ENCODE data around the gene PLEKHG5.
A peak's percentile ranks its signal among the peaks of the same experiment; 100 is the strongest.
"Not testable (repeated sequence)": the region's sequence is repeated elsewhere in the genome, so short reads cannot be mapped to it uniquely, and the experiment has no call there.

The PLEKHG5 gene

GRCh38 chr1:6446665-6447015 is 44.8 kb downstream of the PLEKHG5 start:
- H3K27ac ChIP-seq (ENCODE audit: low read length) = no peak overlapping the region
- no peaks in the 10 kb centered on the region for H3K27me3 ChIP-seq (ENCODE audit: control insufficient read depth, insufficient read depth, low read length)
- no peak for DNase-seq (ENCODE audit: low read depth, low spot score)
- peak overlapping the region; percentile 22; the same call in 1 of the 2 replicates for H3K4me3 ChIP-seq (ENCODE audit: low read length)
- no CpG with 5 or more reads among the region's 4 CpGs for WGBS (ENCODE audit: insufficient coverage, insufficient read length)
- H3K4me1 ChIP-seq (ENCODE audit: control insufficient read depth, insufficient read depth, low read length) = peaks cover 10% of the 10 kb centered on the region; the same call in 1 of the 2 replicates
- no peaks in the 10 kb centered on the region for H3K36me3 ChIP-seq (ENCODE audit: control insufficient read depth, insufficient read depth, low read length)
- no peaks in the 10 kb centered on the region for H3K9me3 ChIP-seq (ENCODE audit: control insufficient read depth, insufficient read depth, low read length)

DNA sequence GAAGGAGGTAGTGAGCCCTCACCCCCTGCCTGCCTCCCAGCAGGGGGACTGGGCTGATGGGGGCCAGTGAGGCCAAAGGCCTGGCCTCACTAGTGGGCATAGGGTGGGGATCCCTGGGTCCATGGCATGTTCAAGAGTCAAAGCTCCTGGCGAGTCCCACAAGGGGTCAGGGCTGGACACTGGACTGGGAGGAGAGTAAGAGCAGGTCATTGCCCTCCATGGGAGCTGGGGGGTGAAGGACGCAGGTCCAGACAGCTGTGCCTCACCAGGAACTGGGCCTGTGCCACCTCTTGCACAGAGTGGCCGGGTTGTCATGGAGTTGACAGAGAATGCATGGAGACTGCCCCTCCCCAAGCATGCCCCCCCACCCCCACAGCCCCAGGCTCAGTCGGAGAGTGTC is 45.5 kb downstream of the PLEKHG5 start:
- peaks cover 13% of the 10 kb centered on the region for H3K4me1 ChIP-seq (ENCODE audit: control insufficient read depth, insufficient read depth, low read length)
- H3K27me3 ChIP-seq (ENCODE audit: control insufficient read depth, insufficient read depth, low read length); DNase-seq (ENCODE audit: low read depth, low spot score): not testable (repeated sequence)

DNA sequence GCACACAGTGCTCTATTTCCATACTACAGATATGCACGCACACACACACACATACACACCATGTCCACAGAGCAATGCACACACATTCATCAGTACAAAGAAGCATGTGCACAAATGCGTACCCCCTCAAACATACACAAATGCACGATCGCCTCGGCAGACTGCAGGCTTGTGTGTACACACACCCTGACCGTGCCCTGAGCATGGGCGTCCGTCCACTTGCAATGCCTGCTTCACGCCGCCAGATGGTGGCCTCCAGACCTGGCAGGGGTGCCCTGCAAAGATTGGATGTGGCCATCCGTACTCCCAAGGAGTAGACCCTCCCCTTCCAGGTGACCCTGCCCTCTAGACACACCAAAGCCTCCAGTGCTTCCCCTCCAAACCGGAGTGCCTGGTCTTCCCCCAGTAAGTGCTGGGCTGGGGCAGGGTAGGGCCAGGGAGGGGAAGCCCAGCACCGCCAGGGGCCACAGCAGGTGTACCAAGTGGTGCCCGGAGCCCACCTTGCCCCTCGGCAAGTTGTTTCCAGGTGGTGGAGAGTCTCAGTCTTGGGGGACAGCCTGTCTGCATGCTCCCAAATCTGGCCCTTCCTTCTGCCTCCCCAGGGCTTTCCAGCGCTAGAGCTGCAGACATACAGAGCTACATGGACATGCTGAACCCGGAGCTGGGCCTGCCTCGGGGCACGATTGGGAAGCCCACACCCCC is 46.3 kb downstream of the PLEKHG5 start:
- H3K4me1 ChIP-seq (ENCODE audit: control insufficient read depth, insufficient read depth, low read length) = peaks cover 14% of the 10 kb centered on the region
- no peaks in the 10 kb centered on the region for H3K9me3 ChIP-seq (ENCODE audit: control insufficient read depth, insufficient read depth, low read length)
- no peak for DNase-seq (ENCODE audit: low read depth, low spot score)
- no peak overlapping the region for H3K4me3 ChIP-seq (ENCODE audit: low read length)
- peaks cover 3% of the 10 kb centered on the region; the same call in 1 of the 2 replicates for H3K27me3 ChIP-seq (ENCODE audit: control insufficient read depth, insufficient read depth, low read length)
- no peaks in the 10 kb centered on the region for H3K36me3 ChIP-seq (ENCODE audit: control insufficient read depth, insufficient read depth, low read length)
- WGBS (ENCODE audit: insufficient coverage, insufficient read length) = no CpG with 5 or more reads among the region's 19 CpGs
- no peak overlapping the region for H3K27ac ChIP-seq (ENCODE audit: low read length)

More for the DNA sequence above, 45.5 kb downstream of the PLEKHG5 start:
- not testable (repeated sequence) for H3K9me3 ChIP-seq (ENCODE audit: control insufficient read depth, insufficient read depth, low read length); H3K36me3 ChIP-seq (ENCODE audit: control insufficient read depth, insufficient read depth, low read length); H3K27ac ChIP-seq (ENCODE audit: low read length); H3K4me3 ChIP-seq (ENCODE audit: low read length)
- WGBS (ENCODE audit: insufficient coverage, insufficient read length) = no CpG with 5 or more reads among the region's 4 CpGs

DNA sequence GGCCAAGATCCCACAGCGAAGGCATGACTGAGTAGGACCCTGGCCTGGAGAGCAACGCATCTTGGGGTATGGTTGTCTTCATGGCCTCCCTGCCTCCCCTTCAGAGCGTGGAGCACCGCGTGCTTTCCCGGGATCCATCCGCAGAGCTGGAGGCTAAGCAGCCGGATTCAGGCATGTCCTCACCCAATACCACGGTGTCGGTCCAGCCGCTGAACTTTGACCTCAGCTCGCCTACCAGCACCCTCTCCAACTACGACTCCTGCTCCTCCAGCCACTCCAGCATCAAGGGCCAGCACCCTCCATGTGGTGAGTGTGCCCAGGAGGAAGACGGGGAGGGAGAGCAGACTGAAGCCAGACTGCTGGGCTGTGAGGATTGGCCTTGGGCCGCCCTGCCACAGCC is 47.1 kb downstream of the PLEKHG5 start:
- no CpG with 5 or more reads among the region's 15 CpGs for WGBS (ENCODE audit: insufficient coverage, insufficient read length)

GRCh38 chr1:6443339-6444115 is 47.9 kb downstream of the PLEKHG5 start:
- no peaks in the 10 kb centered on the region for H3K36me3 ChIP-seq (ENCODE audit: control insufficient read depth, insufficient read depth, low read length)
- DNase-seq (ENCODE audit: low read depth, low spot score) = no peak
- H3K4me3 ChIP-seq (ENCODE audit: low read length) = no peak overlapping the region
- no CpG with 5 or more reads among the region's 21 CpGs for WGBS (ENCODE audit: insufficient coverage, insufficient read length)
- H3K27me3 ChIP-seq (ENCODE audit: control insufficient read depth, insufficient read depth, low read length) = peaks cover 4% of the 10 kb centered on the region; the same call in 1 of the 2 replicates
- no peak overlapping the region for H3K27ac ChIP-seq (ENCODE audit: low read length)
- H3K4me1 ChIP-seq (ENCODE audit: control insufficient read depth, insufficient read depth, low read length) = peaks cover 9% of the 10 kb centered on the region
- no peaks in the 10 kb centered on the region for H3K9me3 ChIP-seq (ENCODE audit: control insufficient read depth, insufficient read depth, low read length)

More for the DNA sequence above, 47.1 kb downstream of the PLEKHG5 start:
- Histone ChIP-seq H3K27ac (ENCODE audit: low read length) (no peak overlapping the region), H3K4me3 (ENCODE audit: low read length) (no peak overlapping the region), H3K9me3 (ENCODE audit: control insufficient read depth, insufficient read depth, low read length) (no peaks in the 10 kb centered on the region), H3K27me3 (ENCODE audit: control insufficient read depth, insufficient read depth, low read length) (peaks cover 4% of the 10 kb centered on the region; the same call in 1 of the 2 replicates), H3K36me3 (ENCODE audit: control insufficient read depth, insufficient read depth, low read length) (no peaks in the 10 kb centered on the region), H3K4me1 (ENCODE audit: control insufficient read depth, insufficient read depth, low read length) (peaks cover 12% of the 10 kb centered on the region)
- no peak for DNase-seq (ENCODE audit: low read depth, low spot score)

DNA sequence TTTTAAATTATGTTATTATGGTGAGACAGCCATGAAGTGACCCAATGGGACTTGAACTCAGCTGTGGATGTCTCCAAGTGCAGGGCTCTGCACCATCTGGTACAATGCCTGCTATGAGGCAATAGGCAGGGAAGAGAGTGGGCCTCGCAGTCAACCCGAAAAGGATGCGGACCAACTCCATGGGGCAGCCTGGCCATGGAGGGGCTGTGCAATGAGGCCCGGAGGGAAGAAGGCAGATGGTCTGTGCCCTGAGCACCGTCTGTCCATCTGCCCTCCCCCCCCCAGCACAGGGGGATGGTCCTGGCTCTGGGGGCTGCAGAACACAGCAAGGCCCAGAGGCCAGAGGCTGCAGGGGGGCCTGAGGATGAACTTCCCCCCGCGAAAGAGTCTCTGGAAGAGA is 49.9 kb downstream of the PLEKHG5 start:
- H3K27ac ChIP-seq (ENCODE audit: low read length) = no peak overlapping the region
- WGBS (ENCODE audit: insufficient coverage, insufficient read length) = no CpG with 5 or more reads among the region's 7 CpGs
- H3K4me3 ChIP-seq (ENCODE audit: low read length) = no peak overlapping the region
- H3K4me1 ChIP-seq (ENCODE audit: control insufficient read depth, insufficient read depth, low read length) = peaks cover 9% of the 10 kb centered on the region
- H3K27me3 ChIP-seq (ENCODE audit: control insufficient read depth, insufficient read depth, low read length) = peaks cover 4% of the 10 kb centered on the region; the same call in 1 of the 2 replicates
- no peaks in the 10 kb centered on the region for H3K36me3 ChIP-seq (ENCODE audit: control insufficient read depth, insufficient read depth, low read length)
- no peaks in the 10 kb centered on the region for H3K9me3 ChIP-seq (ENCODE audit: control insufficient read depth, insufficient read depth, low read length)
- no peak for DNase-seq (ENCODE audit: low read depth, low spot score)

DNA sequence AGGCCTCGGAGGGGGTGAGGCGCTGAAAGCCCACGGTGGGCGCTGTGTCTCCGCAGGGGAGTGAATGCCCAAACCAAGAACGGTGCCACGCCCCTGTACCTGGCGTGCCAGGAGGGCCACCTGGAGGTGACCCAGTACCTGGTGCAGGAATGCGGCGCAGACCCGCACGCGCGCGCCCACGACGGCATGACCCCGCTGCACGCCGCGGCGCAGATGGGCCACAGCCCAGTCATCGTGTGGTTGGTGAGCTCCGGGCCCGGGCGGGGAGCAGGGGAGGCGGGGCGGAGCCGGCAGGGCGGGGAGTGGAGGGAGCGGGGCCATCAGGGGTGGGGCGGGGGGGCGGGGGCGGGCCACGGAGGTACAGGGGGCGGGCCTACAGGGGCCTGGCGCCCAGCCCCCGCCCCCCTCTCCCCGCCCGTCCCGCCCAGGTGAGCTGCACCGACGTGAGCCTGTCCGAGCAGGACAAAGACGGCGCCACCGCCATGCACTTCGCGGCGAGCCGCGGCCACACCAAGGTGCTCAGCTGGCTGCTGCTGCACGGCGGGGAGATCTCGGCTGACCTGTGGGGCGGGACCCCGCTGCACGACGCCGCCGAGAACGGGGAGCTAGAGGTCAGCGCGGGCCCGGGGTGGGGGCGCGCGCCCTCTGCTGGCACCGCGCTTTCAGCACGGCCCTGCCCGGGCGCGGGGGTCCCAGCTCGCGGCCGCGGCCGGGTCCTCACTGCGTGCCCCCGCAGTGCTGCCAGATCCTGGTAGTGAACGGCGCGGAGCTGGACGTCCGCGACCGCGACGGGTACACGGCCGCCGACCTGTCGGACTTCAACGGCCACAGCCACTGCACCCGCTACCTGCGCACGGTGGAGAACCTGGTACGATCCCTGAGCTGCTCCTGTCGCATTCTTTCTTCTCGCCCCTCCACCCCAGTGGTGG is 51.0 kb downstream of the PLEKHG5 start:
- no CpG with 5 or more reads among the region's 101 CpGs for WGBS (ENCODE audit: insufficient coverage, insufficient read length)
- Histone ChIP-seq H3K36me3 (ENCODE audit: control insufficient read depth, insufficient read depth, low read length) (no peaks in the 10 kb centered on the region), H3K4me3 (ENCODE audit: low read length) (peak overlapping the region; percentile 46; the same call in 1 of the 2 replicates), H3K9me3 (ENCODE audit: control insufficient read depth, insufficient read depth, low read length) (no peaks in the 10 kb centered on the region), H3K27me3 (ENCODE audit: control insufficient read depth, insufficient read depth, low read length) (peaks cover 4% of the 10 kb centered on the region; the same call in 1 of the 2 replicates), H3K4me1 (ENCODE audit: control insufficient read depth, insufficient read depth, low read length) (peaks cover 8% of the 10 kb centered on the region), H3K27ac (ENCODE audit: low read length) (no peak overlapping the region)
- no peak for DNase-seq (ENCODE audit: low read depth, low spot score)

DNA sequence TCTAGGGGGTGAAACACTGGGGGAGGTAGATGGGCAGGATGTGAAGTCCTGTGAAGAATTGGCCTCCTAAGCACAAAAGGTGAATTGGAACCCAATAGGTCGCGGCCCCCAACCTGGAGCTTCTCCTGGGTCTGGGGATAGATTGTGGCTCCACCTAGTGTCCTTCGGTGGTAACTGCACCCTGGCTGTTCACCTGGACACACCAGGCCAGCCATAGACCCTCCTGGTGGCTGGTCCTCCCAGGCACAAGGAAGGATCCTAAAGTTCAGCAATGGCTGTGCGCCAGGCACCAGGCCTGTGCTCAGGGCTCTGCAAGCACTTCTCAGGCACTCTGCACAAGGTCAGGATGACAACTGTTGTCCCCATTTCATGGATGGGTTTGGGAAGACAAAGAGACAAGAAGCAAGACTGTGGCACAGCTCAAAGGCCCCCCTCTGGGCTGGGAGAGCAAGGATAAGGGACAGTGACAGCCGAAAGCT is 53.4 kb downstream of the PLEKHG5 start:
- no peak overlapping the region for H3K4me3 ChIP-seq (ENCODE audit: low read length)
- no peaks in the 10 kb centered on the region for H3K9me3 ChIP-seq (ENCODE audit: control insufficient read depth, insufficient read depth, low read length)
- H3K36me3 ChIP-seq (ENCODE audit: control insufficient read depth, insufficient read depth, low read length) = no peaks in the 10 kb centered on the region
- H3K4me1 ChIP-seq (ENCODE audit: control insufficient read depth, insufficient read depth, low read length) = peaks cover 7% of the 10 kb centered on the region
- H3K27ac ChIP-seq (ENCODE audit: low read length) = no peak overlapping the region
- no CpG with 5 or more reads among the region's 5 CpGs for WGBS (ENCODE audit: insufficient coverage, insufficient read length)
- no peak for DNase-seq (ENCODE audit: low read depth, low spot score)
- peaks cover 4% of the 10 kb centered on the region; the same call in 1 of the 2 replicates for H3K27me3 ChIP-seq (ENCODE audit: control insufficient read depth, insufficient read depth, low read length)

DNA sequence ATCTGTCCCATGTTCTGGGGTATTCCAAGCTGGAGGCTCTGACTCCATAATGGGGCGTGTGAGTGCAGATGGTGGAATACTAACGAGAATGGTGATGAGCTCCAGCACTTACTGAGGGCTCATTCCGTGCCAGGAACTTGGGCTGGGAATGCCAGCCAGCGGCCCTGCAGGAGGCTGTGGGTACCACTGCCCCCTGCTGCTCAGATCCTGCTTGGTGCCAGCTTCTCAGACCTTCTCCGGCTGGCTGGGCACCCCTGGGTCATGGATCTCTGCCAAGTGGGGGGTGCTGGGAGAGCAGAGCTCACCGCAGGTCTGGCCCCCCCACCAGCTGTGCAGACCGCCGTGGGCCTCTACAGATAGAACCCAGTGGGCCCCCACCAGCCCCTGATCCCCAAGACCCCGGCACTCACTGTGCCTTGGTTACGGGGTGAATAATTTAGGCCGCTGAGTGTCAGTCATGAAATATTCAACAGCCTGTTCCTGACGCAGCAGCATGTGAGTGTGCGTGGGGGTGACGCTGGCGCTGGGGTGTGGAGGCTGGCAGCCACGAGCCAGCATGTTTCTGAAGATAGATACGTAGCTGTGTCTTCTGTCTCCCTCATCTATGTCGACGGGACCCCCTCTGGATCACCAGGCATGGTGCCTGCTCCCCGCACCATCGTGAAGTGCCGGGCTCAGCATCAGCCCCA is 54.3 kb downstream of the PLEKHG5 start:
- H3K36me3 ChIP-seq (ENCODE audit: control insufficient read depth, insufficient read depth, low read length); H3K27ac ChIP-seq (ENCODE audit: low read length); H3K9me3 ChIP-seq (ENCODE audit: control insufficient read depth, insufficient read depth, low read length); DNase-seq (ENCODE audit: low read depth, low spot score); H3K4me1 ChIP-seq (ENCODE audit: control insufficient read depth, insufficient read depth, low read length); H3K27me3 ChIP-seq (ENCODE audit: control insufficient read depth, insufficient read depth, low read length); H3K4me3 ChIP-seq (ENCODE audit: low read length): not testable (repeated sequence)
- WGBS (ENCODE audit: insufficient coverage, insufficient read length) = no CpG with 5 or more reads among the region's 22 CpGs

Measured in iPS DF 6.9 (cell line).